SK-N-MC (cell line): ENCODE measurements around the gene MGMT.

Source experiments
- EZH2 ChIP-seq: fragments of 200-600 bp; sonication (generic); IDR thresholded peaks from one replicate; pipeline ENCODE4 v1.6.1; 2017; ENCODE audit warnings: antibody characterized with exemption
- FOXP2 ChIP-seq: optimal IDR thresholded peaks from 2 replicates; pipeline ENCODE3; 2011; ENCODE audit warnings: mild to moderate bottlenecking, moderate library complexity; ENCODE audit not compliant: insufficient read depth; ENCODE audit errors: extremely low read length, control extremely low read depth
- POLR2AphosphoS5 ChIP-seq: IDR thresholded peaks from 2 replicates; pipeline ENCODE4 v1.6.1; 2012; ENCODE audit warnings: mild to moderate bottlenecking, low read depth, low read length, borderline replicate concordance

- no peak for TF ChIP-seq EZH2
- no peak for TF ChIP-seq POLR2AphosphoS5
- TF ChIP-seq FOXP2, result no peak
These were observed 243.4 kb downstream of the MGMT start for GRCh38 chr10:129710510-129710847.
